ENCODE data around the gene TENM3. TPM values are rescaled to one million over a fixed set of nuclear protein-coding genes. Genes with fewer than 3 reads are reported as not detected.
"Not testable (repeated sequence)": the region's sequence is repeated elsewhere in the genome, so short reads cannot be mapped to it uniquely, and the experiment has no call there.

The TENM3 gene
- 70.9 and 88.5 TPM in 2 replicates for total RNA-seq
- polyA plus RNA-seq: 13.7 and 16.1 TPM in 2 replicates

- H3K4me3 ChIP-seq; H3K4me2 ChIP-seq; H4K20me1 ChIP-seq (ENCODE audit: insufficient read depth, poor library complexity, severe bottlenecking); H3K9me2 ChIP-seq (replicated peaks; ENCODE audit: insufficient read depth); H2AFZ ChIP-seq; H3K36me3 ChIP-seq (replicated peaks; ENCODE audit: insufficient read depth, low read depth); H3K27me3 ChIP-seq; DNase-seq (ENCODE audit: low spot score); H3K9me3 ChIP-seq (ENCODE audit: low read depth); H3K79me2 ChIP-seq: not testable (repeated sequence)
- Histone ChIP-seq H3K27ac (peak within 1 kb of the TSS; percentile 46), H3K4me1 (ENCODE audit: insufficient read depth) (peaks cover 13% of the 10 kb centered on the region)
- 93% methylated on average over 8 of the region's 8 CpGs for WGBS (ENCODE audit: low lambda C conversion rate, missing lambda C conversion rate)
These were observed at the start of gene TENM3 for GRCh38 chr4:182243204-182243603. TENM3 (plus strand) TSS chr4:182243402; CDS start chr4:182324021, 80,619 bp downstream.

- DNase-seq (ENCODE audit: low spot score): no peak
- 82% methylated on average over 15 of the region's 15 CpGs for WGBS (ENCODE audit: low lambda C conversion rate, missing lambda C conversion rate)
- Histone ChIP-seq H3K9me2 (replicated peaks; ENCODE audit: insufficient read depth) (no peaks in the 10 kb centered on the region), H2AFZ (no peak overlapping the region), H3K4me2 (no peak overlapping the region), H4K20me1 (ENCODE audit: insufficient read depth, poor library complexity, severe bottlenecking) (no peaks in the 10 kb centered on the region), H3K4me1 (ENCODE audit: insufficient read depth) (peaks cover 9% of the 10 kb centered on the region), H3K9me3 (ENCODE audit: low read depth) (no peaks in the 10 kb centered on the region), H3K27me3 (no peaks in the 10 kb centered on the region), H3K36me3 (replicated peaks; ENCODE audit: insufficient read depth, low read depth) (no peaks in the 10 kb centered on the region), H3K27ac (no peak overlapping the region), H3K4me3 (no peak overlapping the region), H3K79me2 (peaks cover 3% of the 10 kb centered on the region)
- TF ChIP-seq EZH2phosphoT487 (IDR thresholded peaks at IDR 0.05; ENCODE audit: low read depth, severe bottlenecking, unreplicated experiment): no peak
- TF ChIP-seq CTCF (IDR thresholded peaks at IDR 0.05; ENCODE audit: poor library complexity): no peak
- no peak for TF ChIP-seq EZH2 (IDR thresholded peaks at IDR 0.05; ENCODE audit: borderline replicate concordance)
These were observed 48.9 kb upstream of the TENM3 start for GRCh38 chr4:182194091-182194824.

GRCh38 chr4:182197611-182198010 is 45.6 kb upstream of the TENM3 start:
- no peak overlapping the region for H2AFZ ChIP-seq
- H3K4me1 ChIP-seq (ENCODE audit: insufficient read depth): no peaks in the 10 kb centered on the region
- TF ChIP-seq EZH2 (IDR thresholded peaks at IDR 0.05; ENCODE audit: borderline replicate concordance): no peak
- TF ChIP-seq EZH2phosphoT487 (IDR thresholded peaks at IDR 0.05; ENCODE audit: low read depth, severe bottlenecking, unreplicated experiment): no peak
- TF ChIP-seq CTCF (IDR thresholded peaks at IDR 0.05; ENCODE audit: poor library complexity): no peak
- no peaks in the 10 kb centered on the region for H3K9me2 ChIP-seq (replicated peaks; ENCODE audit: insufficient read depth)
- no peaks in the 10 kb centered on the region for H3K27me3 ChIP-seq
- H3K4me2 ChIP-seq: no peak overlapping the region
- no peaks in the 10 kb centered on the region for H4K20me1 ChIP-seq (ENCODE audit: insufficient read depth, poor library complexity, severe bottlenecking)
- no peak for DNase-seq (ENCODE audit: low spot score)
- H3K4me3 ChIP-seq: no peak overlapping the region
- WGBS (ENCODE audit: low lambda C conversion rate, missing lambda C conversion rate): 82% methylated on average over 9 of the region's 9 CpGs
- H3K27ac ChIP-seq: no peak overlapping the region
- H3K36me3 ChIP-seq (replicated peaks; ENCODE audit: insufficient read depth, low read depth): no peaks in the 10 kb centered on the region
- H3K79me2 ChIP-seq: peaks cover 3% of the 10 kb centered on the region
- H3K9me3 ChIP-seq (ENCODE audit: low read depth): no peaks in the 10 kb centered on the region

- Histone ChIP-seq H3K79me2 (no peaks in the 10 kb centered on the region), H3K9me2 (replicated peaks; ENCODE audit: insufficient read depth) (no peaks in the 10 kb centered on the region), H3K9me3 (ENCODE audit: low read depth) (no peaks in the 10 kb centered on the region), H3K4me3 (no peak overlapping the region), H2AFZ (no peak overlapping the region), H3K4me2 (no peak overlapping the region), H4K20me1 (ENCODE audit: insufficient read depth, poor library complexity, severe bottlenecking) (no peaks in the 10 kb centered on the region), H3K27me3 (no peaks in the 10 kb centered on the region), H3K4me1 (ENCODE audit: insufficient read depth) (peaks cover under 1% of the 10 kb centered on the region), H3K27ac (no peak overlapping the region), H3K36me3 (replicated peaks; ENCODE audit: insufficient read depth, low read depth) (no peaks in the 10 kb centered on the region)
- no peak for DNase-seq (ENCODE audit: low spot score)
- WGBS (ENCODE audit: low lambda C conversion rate, missing lambda C conversion rate): 68% methylated on average over 3 of the region's 3 CpGs
- TF ChIP-seq EZH2 (IDR thresholded peaks at IDR 0.05; ENCODE audit: borderline replicate concordance): no peak
- TF ChIP-seq EZH2phosphoT487 (IDR thresholded peaks at IDR 0.05; ENCODE audit: low read depth, severe bottlenecking, unreplicated experiment): no peak
- no peak for TF ChIP-seq CTCF (IDR thresholded peaks at IDR 0.05; ENCODE audit: poor library complexity)
These were observed 41.3 kb upstream of the TENM3 start for GRCh38 chr4:182201871-182202270.

All from hepatocyte (in vitro differentiated cells).